Pancreas (tissue), 10 donors: ENCODE results near the gene SYT6. TPM values are rescaled to one million over a fixed set of nuclear protein-coding genes. Genes with fewer than 3 reads are reported as not detected.

ENCODE experiments used
- ATAC-seq, 4 donors: fragments of 200-7000 bp; cut with Tn5 transposase; one replicate each; pipeline versions ENCODE4 v1.8.0 to v1.9.1; 2020; ENCODE audit warnings: mild to moderate bottlenecking in 4 of 4, moderate library complexity in 4 of 4
- DNase-seq, 6 donors: peaks; one replicate each; pipeline ENCODE4 v3.0.0-alpha.2; 2020
- FAIRE-seq: peaks from 2 replicates; lab custom pipeline; 2012; peaks lifted over from hg19 to GRCh38; lab: Jason Lieb, UNC
- H3K27ac ChIP-seq, 4 donors: fragments of 200-600 bp; sonication (generic); 1 replicate in 3 of 4; 2 replicates in 1 of 4; pipeline versions ENCODE4 v1.5.0 to v1.8.0; 2020
- H3K27me3 ChIP-seq, 4 donors: fragments of 200-600 bp; one replicate each; pipeline ENCODE4 v1.8.0; 2021
- H3K36me3 ChIP-seq, 3 donors: fragments of 200-600 bp; sonication (generic) in 1 of 3; one replicate each; pipeline versions ENCODE4 v1.5.0 to v1.8.0; 2020 to 2021
- H3K4me1 ChIP-seq, 3 donors: fragments of 200-600 bp; one replicate each; pipeline ENCODE4 v1.8.0; 2021
- H3K4me3 ChIP-seq, 4 donors: fragments of 200-600 bp; sonication (generic) in 2 of 4; one replicate each; pipeline versions ENCODE4 v1.5.0 to v1.8.0; 2020 to 2021
- H3K9me3 ChIP-seq, 4 donors: fragments of 200-600 bp; one replicate each; pipeline ENCODE4 v1.8.0; 2021
- CTCF ChIP-seq, 4 donors: fragments of 200-600 bp; sonication (generic) in 3 of 4; IDR thresholded peaks; one replicate each; pipeline versions ENCODE4 v1.5.0 to v1.8.0; 2021; ENCODE audit warnings: antibody characterized with exemption in 4 of 4
- WGBS, 2 donors: extraction: QIAGEN DNeasy Blood & Tissue Kit; methylation state at CpG; one replicate each; pipeline ENCODE4 v1.1.7; 2013; 5-methylcytosine and 5-hydroxymethylcytosine counted together
- intact Hi-C, 3 donors: fragments of 100-400 bp; cut with DNase I; formaldehyde crosslinking; loops; one replicate each; pipeline versions ENCODE4 v1.11.1 to v1.14.2; 2022
- polyA plus RNA-seq, 2 donors: library from polyadenylated mRNA; stranded (reverse); fragments of 200-250 nt; gene quantifications; one replicate each; pipeline ENCODE4 v1.2.3, GENCODE V29; 2013
- total RNA-seq, 6 donors: library from RNA; stranded (reverse); fragmentation: NEBNext Ultra II Directional in 4 of 6; extraction: Animal tissue kit (Norgen Biotek cat#: 25700) in 4 of 6; gene quantifications; one replicate each; pipeline versions ENCODE4 v1.2.1 to v1.2.4, GENCODE V29; 2021 to 2023
- donor health status: healthy with polysubstance abuse.
- donor health status: DM: no; HTN: no; CAD: no; lungs with moderate emphysema.
- donor health status: DM: no; HTN: no; CAD: no.
- donor health status: control.
- donor health status: control.
- donor health status: Bipolar disorder and iron deficiency.
- donor health status: DM: yes; HTN: yes; CAD: no.
- donor health status: DM: no; HTN: no; CAD: no.
- donor health status: DM: no; HTN: no; CAD: no.
- donor health status: DM: yes; HTN: yes; CAD: no.

The SYT6 gene
- total and polyA plus RNA-seq, 8 donors, result 0.81 to 5.2 (median 2.9) TPM

- 63 to 69% methylated on average over 3 of the region's 3 CpGs for WGBS, 2 donors
Observed at GRCh38 chr1:114167226-114167625, 13.6 kb upstream of the SYT6 start.

GRCh38 chr1:114164840-114165543, 11.3 kb upstream of the SYT6 start:
- Histone ChIP-seq H3K9me3 (no peaks in the 10 kb centered on the region), H3K27me3 (no peaks in the 10 kb centered on the region), H3K4me1 (no peaks in the 10 kb centered on the region), H3K27ac (no peak overlapping the region), H3K4me3 (no peak overlapping the region), H3K36me3 (no peaks in the 10 kb centered on the region)
- TF ChIP-seq CTCF (IDR thresholded peaks at IDR 0.05), result no peak
- FAIRE-seq (no peak), ATAC-seq (no peak), DNase-seq (no peak)
- intact Hi-C loops, result no loop called here
- WGBS, 2 donors, result 59 to 65% methylated on average over 3 of the region's 3 CpGs

More at GRCh38 chr1:114167226-114167625, 13.6 kb upstream of the SYT6 start:
- FAIRE-seq (no peak), ATAC-seq (no peak), DNase-seq (no peak)
- intact Hi-C loops, result no loop called here
- no peaks in the 10 kb centered on the region for H3K9me3 ChIP-seq
- no peak for TF ChIP-seq CTCF (IDR thresholded peaks at IDR 0.05)
- H3K4me1 ChIP-seq, result no peaks in the 10 kb centered on the region
- no peak overlapping the region for H3K27ac ChIP-seq
- no peak overlapping the region for H3K4me3 ChIP-seq
- H3K27me3 ChIP-seq, result no peaks in the 10 kb centered on the region
- no peaks in the 10 kb centered on the region for H3K36me3 ChIP-seq

GRCh38 chr1:114159941-114160340, 6.3 kb upstream of the SYT6 start:
- no peaks in the 10 kb centered on the region for H3K36me3 ChIP-seq
- DNase-seq, result no peak
- TF ChIP-seq CTCF (IDR thresholded peaks at IDR 0.05), result no peak
- H3K4me1 ChIP-seq, result no peaks in the 10 kb centered on the region
- H3K4me3 ChIP-seq, result no peak overlapping the region
- intact Hi-C loops, result no loop called here
- WGBS, 2 donors, result 78 to 84% methylated on average over 2 of the region's 2 CpGs
- no peak for ATAC-seq
- peaks cover 0 to 4% (median 0%) of the 10 kb centered on the region in 4 donors for H3K27me3 ChIP-seq
- no peak overlapping the region for H3K27ac ChIP-seq
- H3K9me3 ChIP-seq, result no peaks in the 10 kb centered on the region
- FAIRE-seq, result no peak

- WGBS, 2 donors, result 60 to 66% methylated on average over 6 of the region's 6 CpGs
- no peak for FAIRE-seq
- peaks cover 0 to 10% (median 10%) of the 10 kb centered on the region in 3 donors for H3K4me1 ChIP-seq
- no peaks in the 10 kb centered on the region for H3K9me3 ChIP-seq
- TF ChIP-seq CTCF (IDR thresholded peaks at IDR 0.05), result no peak
- no peak for ATAC-seq
- no peak overlapping the region for H3K27ac ChIP-seq
- H3K27me3 ChIP-seq, result peaks cover 0 to 4% (median 0%) of the 10 kb centered on the region in 4 donors
- no peak overlapping the region for H3K4me3 ChIP-seq
- DNase-seq, result no peak
- intact Hi-C loops, result no loop called here
- H3K36me3 ChIP-seq, result no peaks in the 10 kb centered on the region
Observed at GRCh38 chr1:114157275-114157660, 3.6 kb upstream of the SYT6 start.
